ENCODE results near the gene METTL27.
"Not testable (repeated sequence)": the region's sequence is repeated elsewhere in the genome, so short reads cannot be mapped to it uniquely, and the experiment has no call there.

The METTL27 gene

DNA sequence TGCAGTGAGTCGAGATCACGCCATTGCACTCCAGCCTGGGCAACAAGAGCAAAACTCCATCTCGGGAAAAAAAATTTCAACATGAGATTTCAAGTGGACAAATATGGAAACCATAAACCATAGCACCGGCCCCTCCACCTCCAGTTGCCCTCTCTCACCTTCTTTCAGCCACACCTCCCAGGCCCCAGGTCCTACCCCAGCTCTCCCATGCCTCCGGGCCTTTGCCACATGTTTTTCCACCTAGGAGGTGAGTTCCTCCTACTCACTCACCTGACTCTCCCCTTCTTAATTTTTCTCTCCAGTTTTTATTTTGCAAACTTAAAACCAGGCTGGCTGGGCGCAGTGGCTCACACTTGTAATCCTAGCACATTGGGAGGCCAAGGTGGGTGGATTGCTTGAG is 25.2 kb downstream of the METTL27 start:
- DNase-seq: no peak

DNA sequence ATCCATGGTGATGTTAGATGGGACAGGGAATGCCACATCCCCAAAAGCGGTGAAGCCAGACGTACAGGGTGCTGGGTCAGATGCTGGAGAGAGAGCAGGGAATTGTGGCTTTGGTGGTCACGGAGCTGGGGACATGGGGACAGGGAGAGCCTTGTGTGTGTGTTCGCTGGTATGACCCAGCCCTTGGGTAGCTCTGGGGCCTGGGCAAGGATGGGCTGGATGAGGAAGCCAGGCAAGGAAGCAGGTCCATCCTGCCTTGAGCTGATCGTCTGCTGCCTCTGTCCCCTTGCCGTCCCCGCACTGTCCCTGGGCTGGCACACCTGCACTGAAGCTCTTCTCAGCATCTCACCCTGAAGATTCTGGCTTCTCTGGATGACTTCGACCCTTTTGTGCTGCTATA is 26.9 kb downstream of the METTL27 start:
- no peak for DNase-seq

DNA sequence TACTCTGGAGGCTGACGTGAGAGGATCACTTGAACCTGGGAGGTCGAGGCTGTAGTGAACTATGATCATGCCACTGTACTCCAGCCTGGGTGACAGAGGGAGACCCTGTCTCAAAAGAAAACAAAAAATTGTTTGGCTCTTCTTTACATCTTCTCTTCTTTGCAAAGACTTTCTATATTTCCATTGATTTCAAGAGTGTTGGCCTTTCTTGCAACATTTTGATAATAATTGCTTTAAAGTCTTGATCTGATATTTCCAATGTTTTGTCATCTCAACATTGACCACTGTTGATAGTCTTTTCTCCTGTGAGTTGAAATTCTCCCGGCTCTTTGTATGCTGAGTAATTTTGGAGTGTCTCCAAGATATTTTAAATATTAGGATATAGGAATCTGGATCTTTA is 29.3 kb downstream of the METTL27 start:
- DNase-seq: no peak

DNA sequence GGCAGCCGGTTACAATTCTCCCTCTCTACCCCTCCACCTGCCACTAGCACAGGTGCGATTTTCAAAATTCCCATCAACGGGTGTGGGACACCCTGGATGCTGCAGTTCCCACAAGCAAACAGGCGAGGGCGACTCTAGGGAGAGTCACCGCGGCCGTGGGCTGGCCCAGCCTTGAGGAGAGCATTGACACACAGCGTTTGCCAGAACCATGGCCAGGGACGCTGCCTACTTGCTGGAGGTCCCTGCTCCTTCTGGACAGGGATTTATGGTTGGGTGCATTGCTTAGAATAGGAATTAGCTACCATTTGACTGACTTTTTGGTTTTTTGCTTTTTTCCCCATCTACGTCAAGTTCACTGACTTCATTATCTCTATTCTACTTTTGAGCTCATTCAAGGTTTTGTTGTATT is 30.6 kb downstream of the METTL27 start:
- DNase-seq: peak in 2 of 3 experiments; percentile 43 to 91

DNA sequence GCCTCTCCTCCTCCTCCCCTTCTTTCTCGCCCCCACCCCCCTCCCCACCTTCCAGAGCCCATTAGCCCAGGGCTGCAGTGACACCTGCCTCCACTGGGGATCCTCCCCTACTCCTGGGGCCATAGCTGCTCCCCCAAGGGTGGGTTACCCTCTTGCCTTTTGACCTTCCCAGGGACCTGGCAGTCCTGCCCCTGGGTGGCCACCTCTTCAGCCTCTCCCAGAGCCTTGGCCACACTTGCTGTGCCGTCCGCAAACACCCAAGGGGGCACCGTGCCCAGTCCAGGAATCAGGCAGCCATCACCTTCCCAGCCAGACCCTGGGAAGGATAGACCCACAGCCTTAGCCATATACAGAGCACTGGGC is 31.3 kb downstream of the METTL27 start:
- DNase-seq: no peak

DNA sequence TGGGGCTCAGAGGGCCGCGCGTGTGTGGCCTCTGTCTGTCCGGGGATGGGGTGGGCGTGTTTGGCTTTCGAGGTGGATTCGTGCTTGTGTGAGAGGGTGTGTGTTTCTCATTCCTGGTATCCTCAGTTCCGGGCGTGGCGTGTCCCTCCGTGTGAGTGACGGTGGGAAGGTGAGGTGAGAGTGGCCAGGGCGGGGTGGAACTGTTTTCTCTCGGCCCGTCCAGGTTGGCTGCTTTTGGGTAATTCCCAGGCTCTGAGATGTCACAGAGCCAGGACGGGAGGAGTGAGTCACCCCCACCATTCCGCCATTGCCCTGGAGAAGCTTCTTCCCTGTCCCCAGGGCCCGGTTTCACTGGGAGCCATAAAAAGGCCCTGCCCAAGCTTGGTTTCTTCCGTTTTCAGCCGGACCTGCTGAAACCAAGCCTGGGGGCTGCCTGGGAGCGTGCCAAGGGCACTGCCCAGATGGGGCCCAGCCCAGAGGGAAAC is 32.8 kb downstream of the METTL27 start:
- DNase-seq: no peak

DNA sequence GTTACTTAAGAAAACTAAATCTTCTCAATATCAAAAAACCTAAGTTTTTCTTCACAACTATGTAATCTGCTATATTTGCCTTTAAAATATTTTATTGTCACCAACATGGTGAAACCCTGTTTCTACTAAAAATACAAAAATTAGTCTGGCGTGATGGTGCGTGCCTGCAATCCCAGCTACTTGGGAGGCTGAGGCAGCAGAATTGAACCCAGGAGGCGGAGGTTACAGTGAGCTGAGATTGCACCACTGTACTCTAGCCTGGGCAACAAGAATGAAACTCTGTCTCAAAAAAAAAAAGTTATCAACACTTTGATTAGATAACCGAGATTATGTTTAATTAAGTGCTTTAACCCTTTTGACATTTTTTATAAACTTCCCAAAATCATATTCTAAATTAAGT is 39.9 kb downstream of the METTL27 start:
- DNase-seq: no peak

DNA sequence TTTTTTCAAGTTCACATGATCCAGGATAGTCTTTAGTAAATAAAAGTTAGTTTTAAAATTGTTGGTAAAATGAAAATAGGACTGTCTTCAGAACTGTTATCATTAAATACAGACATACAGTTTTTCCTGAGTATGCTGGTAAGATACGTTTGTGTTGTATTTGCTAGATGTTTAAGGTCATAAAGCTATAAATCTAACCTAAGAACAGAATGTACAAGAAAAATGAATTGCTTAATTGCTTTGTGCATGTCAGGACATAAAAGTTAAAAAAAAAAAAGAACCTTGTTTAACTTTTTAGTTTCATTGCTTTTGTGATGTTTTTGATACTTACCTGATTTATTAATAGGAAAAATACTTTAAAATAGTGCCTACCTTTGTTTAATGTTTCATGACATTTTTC is 40.7 kb downstream of the METTL27 start:
- no peak for DNase-seq

DNA sequence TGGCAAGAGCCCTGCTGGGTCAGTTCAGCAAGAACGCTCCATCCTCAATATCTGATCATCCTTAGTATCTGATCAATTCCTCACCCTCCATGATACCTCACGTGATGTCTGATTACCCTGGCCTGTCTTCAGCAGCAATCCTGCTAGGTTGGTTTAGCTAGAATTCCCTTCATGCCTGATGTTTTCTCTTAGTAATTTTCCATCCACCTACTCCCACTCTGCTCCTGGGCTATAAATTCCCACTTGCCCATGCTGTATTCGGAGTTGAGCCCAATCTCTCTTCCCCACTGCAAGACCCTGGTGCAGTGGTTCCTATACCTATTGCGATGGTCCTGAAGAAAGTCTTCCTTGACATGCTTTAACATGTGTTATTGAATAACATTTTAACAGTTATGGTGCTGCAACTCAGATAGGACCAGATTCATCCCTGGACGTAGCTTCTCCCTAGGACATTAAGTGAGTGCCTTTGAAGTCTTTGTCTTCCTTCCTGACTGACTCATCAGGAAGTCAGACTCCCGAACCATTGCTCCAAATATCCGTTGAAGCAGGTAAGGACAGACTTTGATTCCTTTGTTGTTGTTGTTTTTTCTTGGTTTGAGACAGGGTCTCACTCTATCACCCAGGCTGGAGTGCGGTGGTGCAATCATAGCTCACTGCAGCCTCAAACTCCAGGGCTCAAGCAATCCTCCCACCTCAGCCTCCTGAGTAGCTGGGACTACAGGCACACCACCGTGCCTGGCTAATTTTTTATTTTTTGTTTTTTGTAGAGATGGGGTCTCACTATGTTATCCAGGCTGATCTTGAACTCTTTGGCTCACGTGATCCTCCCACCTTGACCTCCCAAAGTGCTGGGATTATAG is 42.8 kb downstream of the METTL27 start:
- DNase-seq: no peak

DNA sequence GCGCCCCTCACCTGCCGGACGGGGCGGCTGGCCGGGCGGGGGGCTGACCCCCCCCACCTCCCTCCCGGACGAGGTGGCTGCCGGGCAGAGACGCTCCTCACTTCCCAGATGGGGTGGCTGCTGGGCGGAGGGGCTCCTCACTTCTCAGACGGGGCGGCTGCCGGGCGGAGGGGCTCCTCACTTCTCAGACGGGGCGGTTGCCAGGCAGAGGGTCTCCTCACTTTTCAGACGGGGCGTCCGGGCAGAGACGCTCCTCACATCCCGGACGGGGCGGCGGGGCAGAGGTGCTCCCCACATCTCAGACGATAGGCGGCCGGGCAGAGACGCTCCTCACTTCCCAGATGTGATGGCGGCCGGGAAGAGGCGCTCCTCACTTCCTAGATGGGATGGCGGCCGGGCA is 45.1 kb downstream of the METTL27 start:
- DNase-seq: not testable (repeated sequence)

DNA sequence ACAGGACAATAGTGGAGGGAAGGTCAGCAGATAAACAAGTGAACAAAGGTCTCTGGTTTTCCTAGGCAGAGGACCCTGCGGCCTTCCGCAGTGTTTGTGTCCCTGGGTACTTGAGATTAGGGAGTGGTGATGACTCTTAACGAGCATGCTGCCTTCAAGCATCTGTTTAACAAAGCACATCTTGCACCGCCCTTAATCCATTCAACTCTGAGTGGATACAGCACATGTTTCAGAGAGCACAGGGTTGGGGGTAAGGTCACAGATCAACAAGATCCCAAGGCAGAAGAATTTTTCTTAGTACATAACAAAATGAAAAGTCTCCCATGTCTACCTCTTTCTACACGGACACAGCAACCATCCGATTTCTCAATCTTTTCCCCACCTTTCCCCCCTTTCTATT is 45.7 kb downstream of the METTL27 start:
- not testable (repeated sequence) for DNase-seq

DNA sequence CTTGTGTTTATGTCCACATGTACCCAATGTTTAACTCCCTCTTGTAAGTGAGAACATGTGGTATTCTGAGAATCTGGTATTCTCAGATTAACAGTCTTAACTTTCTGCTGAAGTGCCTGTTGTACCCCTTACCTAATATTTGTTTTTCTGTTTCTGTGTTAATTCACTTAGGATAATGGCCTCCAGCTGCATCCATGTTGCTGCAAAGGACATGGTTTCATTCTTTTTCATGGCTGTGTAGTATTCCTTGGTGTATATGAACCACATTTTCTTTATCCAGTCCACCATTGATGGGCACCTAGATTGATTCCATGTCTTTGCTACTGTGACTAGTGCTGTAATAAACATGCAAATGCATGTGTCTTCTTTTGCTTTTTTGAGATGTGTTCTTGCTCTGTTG is 47.1 kb downstream of the METTL27 start:
- not testable (repeated sequence) for DNase-seq

DNA sequence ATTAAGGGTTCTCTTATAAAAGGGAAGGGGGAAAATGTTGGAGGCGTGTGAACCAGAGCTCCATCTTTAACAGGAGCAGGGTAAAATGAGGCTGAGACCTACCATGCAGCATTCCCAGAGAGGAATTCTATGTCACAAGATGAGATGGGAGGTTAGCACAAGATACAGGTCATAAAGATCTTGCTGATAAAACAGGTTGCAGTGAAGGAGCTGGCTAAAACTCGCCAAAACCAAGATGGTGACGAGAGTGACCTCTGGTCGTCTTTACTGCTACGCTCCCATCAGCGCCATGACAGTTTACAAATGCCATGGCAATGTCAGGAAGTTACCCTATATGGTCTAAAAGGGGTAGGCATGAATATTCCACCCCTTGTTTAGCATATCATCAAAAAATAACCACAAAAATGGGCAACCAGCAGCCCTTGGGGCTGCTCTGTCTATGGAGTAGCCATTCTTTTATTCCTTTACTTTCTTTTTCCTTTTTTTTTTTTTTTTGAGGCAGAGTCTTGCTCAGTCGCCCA is 51.1 kb downstream of the METTL27 start:
- DNase-seq: not testable (repeated sequence)

DNA sequence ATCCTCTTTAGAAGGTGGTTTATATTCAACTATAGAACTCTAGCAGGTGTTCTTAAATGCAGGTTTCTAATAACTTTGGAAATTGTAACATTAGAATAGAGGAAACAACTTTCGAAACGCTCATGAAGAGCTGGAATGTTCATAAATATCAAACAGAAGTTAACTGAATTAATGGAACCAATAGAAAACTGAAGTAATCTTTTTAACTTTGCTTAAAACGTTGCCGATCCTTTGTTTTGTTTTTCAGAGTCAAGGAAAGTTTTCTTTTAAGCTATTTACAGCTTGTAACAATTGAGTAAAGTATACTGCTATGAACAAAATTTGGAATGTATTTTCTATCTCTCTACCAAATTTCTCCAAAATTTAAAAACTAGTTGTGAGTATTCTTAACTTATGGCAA is 53.3 kb downstream of the METTL27 start:
- no peak for DNase-seq

DNA sequence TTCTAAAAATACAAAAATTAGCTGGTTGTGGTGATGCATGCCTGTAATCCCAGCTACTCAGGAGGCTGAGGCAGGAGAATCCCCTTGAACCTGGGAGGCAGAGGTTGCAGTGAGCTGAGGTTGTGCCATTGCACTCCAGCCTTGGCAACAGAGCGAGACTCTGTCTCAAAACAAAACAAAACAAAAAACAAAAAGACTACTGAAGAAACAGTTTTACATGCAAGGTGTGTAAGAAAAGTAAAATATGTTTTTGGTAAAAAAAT is 54.6 kb downstream of the METTL27 start:
- not testable (repeated sequence) for DNase-seq

DNA sequence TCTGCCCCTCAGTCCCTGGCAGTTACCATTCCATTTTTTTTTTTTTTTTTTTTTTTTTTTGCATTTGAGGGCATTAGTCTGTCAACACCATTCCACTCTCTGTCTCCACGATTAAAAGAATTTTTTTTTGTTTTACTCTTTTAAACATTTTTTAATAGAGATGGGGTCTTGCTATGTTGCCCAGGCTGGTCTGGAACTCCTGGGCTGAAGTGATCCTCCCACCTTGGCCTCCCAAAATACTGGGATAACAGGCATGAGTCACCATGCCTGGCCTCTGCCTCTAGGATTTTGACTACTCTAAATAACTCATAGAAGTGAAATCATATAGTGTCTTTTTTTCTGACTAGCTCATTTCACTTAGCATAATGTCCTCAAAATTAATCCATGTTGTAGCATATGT is 55.7 kb downstream of the METTL27 start:
- DNase-seq: no peak

Measured in NCI-H1417 (cell line).